MM.1S (cell line): ENCODE results near the gene MAGI1.

Experiments used
- DNase-seq: peaks from one replicate; pipeline ENCODE4 v3.0.0-alpha.2; 2015
- H2AFZ ChIP-seq: fragments of 300-600 bp; sonication (generic); 2 replicates; pipeline ENCODE4 v1.6.0; 2016; ENCODE audit warnings: antibody characterized with exemption, low read length
- H3F3A ChIP-seq: fragments of 300-600 bp; sonication (generic); 2 replicates; pipeline ENCODE4 v1.6.1; 2016; ENCODE audit warnings: mild to moderate bottlenecking, antibody characterized with exemption, low read length, moderate library complexity, mixed read lengths; ENCODE audit not compliant: insufficient read depth
- H3K27ac ChIP-seq: fragments of 300-600 bp; sonication (generic); 2 replicates; pipeline ENCODE4 v1.5.1; 2016; ENCODE audit warnings: mild to moderate bottlenecking, low read length
- H3K27me3 ChIP-seq: fragments of 300-600 bp; sonication (generic); replicated peaks from 2 replicates; pipeline ENCODE4 v1.6.0; 2016; ENCODE audit warnings: low read length; ENCODE audit not compliant: insufficient read depth
- H3K36me3 ChIP-seq: fragments of 300-600 bp; sonication (generic); replicated peaks from 2 replicates; pipeline ENCODE4 v1.6.1; 2016; ENCODE audit warnings: mild to moderate bottlenecking, low read length, mixed read lengths; ENCODE audit not compliant: insufficient read depth
- H3K4me1 ChIP-seq: fragments of 300-600 bp; sonication (generic); 2 replicates; pipeline ENCODE4 v1.6.1; 2016; ENCODE audit warnings: low read length, mixed read lengths
- H3K4me2 ChIP-seq: fragments of 300-600 bp; sonication (generic); 2 replicates; pipeline ENCODE4 v1.6.0; 2016; ENCODE audit warnings: low read depth, low read length
- H3K4me3 ChIP-seq: fragments of 300-600 bp; sonication (generic); 2 replicates; pipeline ENCODE4 v1.5.1; 2016; ENCODE audit warnings: low read length, mixed read lengths
- H3K79me2 ChIP-seq: fragments of 300-600 bp; sonication (generic); 2 replicates; pipeline ENCODE4 v1.6.1; 2016; ENCODE audit warnings: mixed run types, low read length, mixed read lengths
- H3K9ac ChIP-seq: fragments of 300-600 bp; sonication (generic); 2 replicates; pipeline ENCODE4 v1.6.1; 2016; ENCODE audit warnings: low read length, mixed read lengths
- H3K9me2 ChIP-seq: fragments of 300-600 bp; sonication (generic); replicated peaks from 2 replicates; pipeline ENCODE4 v1.6.1; 2016; ENCODE audit warnings: mild to moderate bottlenecking, low read length, mixed read lengths; ENCODE audit not compliant: insufficient read depth
- H3K9me3 ChIP-seq: fragments of 300-600 bp; sonication (generic); replicated peaks from 2 replicates; pipeline ENCODE4 v1.6.1; 2016; ENCODE audit warnings: mild to moderate bottlenecking, low read length, mixed read lengths; ENCODE audit not compliant: insufficient read depth
- H4K20me1 ChIP-seq: fragments of 300-600 bp; sonication (generic); 2 replicates; pipeline ENCODE4 v1.6.1; 2016; ENCODE audit warnings: mild to moderate bottlenecking, low read length, moderate library complexity, mixed read lengths; ENCODE audit not compliant: insufficient read depth
- CTCF ChIP-seq: fragments of 300-600 bp; sonication (generic); IDR thresholded peaks from 2 replicates; pipeline ENCODE4 v1.5.1; 2016; ENCODE audit warnings: antibody characterized with exemption, low read length, mixed read lengths
- EZH2 ChIP-seq: fragments of 300-600 bp; sonication (generic); optimal IDR thresholded peaks from 2 replicates; pipeline ENCODE3; 2017; ENCODE audit warnings: low read depth, mild to moderate bottlenecking, antibody characterized with exemption, low read length, mixed read lengths
- EZH2phosphoT487 ChIP-seq: fragments of 300-600 bp; sonication (generic); IDR thresholded peaks from 2 replicates; pipeline ENCODE4 v1.6.1; 2018; ENCODE audit warnings: antibody characterized with exemption, low read length

Gene MAGI1

GRCh38 chr3:65658401-65658800, 380.3 kb downstream of the MAGI1 start:
- Histone ChIP-seq H3K9ac (no peak overlapping the region), H3K27me3 (no peaks in the 10 kb centered on the region), H3K4me1 (no peaks in the 10 kb centered on the region), H3K9me2 (no peaks in the 10 kb centered on the region), H2AFZ (no peak overlapping the region), H3K9me3 (no peaks in the 10 kb centered on the region), H3K79me2 (no peaks in the 10 kb centered on the region), H3K4me2 (no peak overlapping the region), H3F3A (no peaks in the 10 kb centered on the region), H3K36me3 (no peaks in the 10 kb centered on the region), H3K4me3 (no peak overlapping the region), H4K20me1 (no peaks in the 10 kb centered on the region), H3K27ac (no peak overlapping the region)
- no peak for TF ChIP-seq EZH2
- no peak for DNase-seq

- no peak overlapping the region for H3K9ac ChIP-seq
- H3F3A ChIP-seq: no peaks in the 10 kb centered on the region
- no peak for DNase-seq
- H3K27me3 ChIP-seq: no peaks in the 10 kb centered on the region
- no peaks in the 10 kb centered on the region for H3K4me1 ChIP-seq
- no peak overlapping the region for H3K4me3 ChIP-seq
- no peaks in the 10 kb centered on the region for H3K79me2 ChIP-seq
- H3K9me3 ChIP-seq: no peaks in the 10 kb centered on the region
- H3K36me3 ChIP-seq: no peaks in the 10 kb centered on the region
- H3K4me2 ChIP-seq: no peak overlapping the region
- H3K27ac ChIP-seq: no peak overlapping the region
- TF ChIP-seq CTCF: no peak
- no peak for TF ChIP-seq EZH2phosphoT487
- no peak for TF ChIP-seq EZH2
- no peaks in the 10 kb centered on the region for H4K20me1 ChIP-seq
- H3K9me2 ChIP-seq: no peaks in the 10 kb centered on the region
- no peak overlapping the region for H2AFZ ChIP-seq
Measured at GRCh38 chr3:65655061-65655460, 383.7 kb downstream of the MAGI1 start.

GRCh38 chr3:65653731-65654130, 385.0 kb downstream of the MAGI1 start:
- H3F3A ChIP-seq: no peaks in the 10 kb centered on the region
- H3K27me3 ChIP-seq: no peaks in the 10 kb centered on the region
- no peaks in the 10 kb centered on the region for H3K9me2 ChIP-seq
- H3K9me3 ChIP-seq: no peaks in the 10 kb centered on the region
- H3K4me1 ChIP-seq: no peaks in the 10 kb centered on the region
- no peak overlapping the region for H3K9ac ChIP-seq
- H3K4me3 ChIP-seq: no peak overlapping the region
- H4K20me1 ChIP-seq: no peaks in the 10 kb centered on the region
- no peaks in the 10 kb centered on the region for H3K79me2 ChIP-seq
- H3K36me3 ChIP-seq: no peaks in the 10 kb centered on the region
- no peak overlapping the region for H2AFZ ChIP-seq
- no peak overlapping the region for H3K4me2 ChIP-seq
- TF ChIP-seq EZH2phosphoT487: no peak
- TF ChIP-seq EZH2: no peak
- no peak for TF ChIP-seq CTCF
- DNase-seq: no peak
- no peak overlapping the region for H3K27ac ChIP-seq

- Histone ChIP-seq H3K36me3 (no peaks in the 10 kb centered on the region), H3K4me3 (no peak overlapping the region), H3K9ac (no peak overlapping the region), H3K27me3 (no peaks in the 10 kb centered on the region), H3K9me2 (no peaks in the 10 kb centered on the region; the same call in 1 of the 2 replicates), H3K9me3 (no peaks in the 10 kb centered on the region), H2AFZ (no peak overlapping the region), H3K79me2 (no peaks in the 10 kb centered on the region), H3F3A (no peaks in the 10 kb centered on the region), H3K4me1 (no peaks in the 10 kb centered on the region), H3K4me2 (no peak overlapping the region), H3K27ac (no peak overlapping the region), H4K20me1 (no peaks in the 10 kb centered on the region)
- TF ChIP-seq CTCF: no peak
- TF ChIP-seq EZH2phosphoT487: no peak
- TF ChIP-seq EZH2: no peak
- no peak for DNase-seq
Measured at GRCh38 chr3:65650247-65650646, 388.5 kb downstream of the MAGI1 start.
